GM15510 (cell line): ENCODE data around the gene VAV2.
A peak's percentile ranks its signal among the peaks of the same experiment; 100 is the strongest.

Experiments used
- POLR2A ChIP-seq: IDR thresholded peaks from 3 replicates; pipeline ENCODE4 v1.6.1; 2011; ENCODE audit warnings: borderline replicate concordance; ENCODE audit not compliant: insufficient read length; ENCODE audit errors: extremely low read depth

The VAV2 gene

GRCh38 chr9:134032456-134033222 is 40.5 kb upstream of the VAV2 start:
- TF ChIP-seq POLR2A, result no peak

GRCh38 chr9:134031783-134032182 is 39.7 kb upstream of the VAV2 start:
- no peak for TF ChIP-seq POLR2A

- no peak for TF ChIP-seq POLR2A
Measured at GRCh38 chr9:134030821-134031470, 38.8 kb upstream of the VAV2 start.

DNA sequence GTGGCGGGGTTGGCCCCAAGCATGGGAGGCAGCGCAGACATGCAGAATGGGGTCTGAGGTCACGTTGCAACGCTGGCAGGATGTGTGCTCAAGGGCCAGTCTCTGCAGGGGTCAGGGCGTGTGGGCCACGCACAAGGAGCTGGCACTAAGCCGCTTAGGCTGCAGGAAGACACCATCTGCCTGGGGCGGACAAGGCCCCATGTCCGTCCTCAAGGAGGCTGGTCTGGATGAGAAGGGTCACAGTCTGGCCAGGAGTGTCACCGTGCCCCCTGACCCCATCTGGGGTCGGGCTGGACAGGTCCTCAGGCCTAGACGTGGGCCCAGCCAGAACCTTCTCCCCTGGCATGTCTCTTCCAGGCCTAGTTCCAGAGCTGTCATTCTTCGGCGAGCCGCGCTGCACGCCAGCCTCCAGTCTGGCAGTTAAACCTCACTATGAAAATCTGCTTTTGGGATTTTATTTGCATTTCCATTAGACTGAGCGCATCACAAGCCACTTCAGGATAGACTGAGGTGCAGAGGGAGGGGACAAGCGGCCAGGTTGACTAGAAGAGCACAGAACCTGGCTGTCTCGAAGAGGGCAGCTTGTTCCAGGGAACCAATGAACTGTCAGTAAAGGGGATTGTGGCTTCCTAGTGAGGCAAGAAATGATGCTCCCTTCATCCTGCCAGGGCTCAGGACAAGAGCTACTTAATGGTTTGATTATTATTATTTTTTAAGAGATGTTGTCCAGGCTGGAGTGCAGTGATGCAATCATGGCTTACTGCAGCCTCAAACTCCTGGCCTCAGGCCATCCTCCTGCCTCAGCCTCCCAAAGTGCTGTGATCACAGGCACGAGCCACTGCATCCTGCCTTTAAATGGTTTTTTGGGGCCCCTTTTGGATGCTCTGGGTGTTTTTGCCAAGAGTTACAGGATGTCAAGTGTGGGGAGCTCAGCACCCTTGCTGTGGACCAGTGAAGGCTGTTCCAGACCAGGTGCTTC is 37.4 kb upstream of the VAV2 start:
- no peak for TF ChIP-seq POLR2A

DNA sequence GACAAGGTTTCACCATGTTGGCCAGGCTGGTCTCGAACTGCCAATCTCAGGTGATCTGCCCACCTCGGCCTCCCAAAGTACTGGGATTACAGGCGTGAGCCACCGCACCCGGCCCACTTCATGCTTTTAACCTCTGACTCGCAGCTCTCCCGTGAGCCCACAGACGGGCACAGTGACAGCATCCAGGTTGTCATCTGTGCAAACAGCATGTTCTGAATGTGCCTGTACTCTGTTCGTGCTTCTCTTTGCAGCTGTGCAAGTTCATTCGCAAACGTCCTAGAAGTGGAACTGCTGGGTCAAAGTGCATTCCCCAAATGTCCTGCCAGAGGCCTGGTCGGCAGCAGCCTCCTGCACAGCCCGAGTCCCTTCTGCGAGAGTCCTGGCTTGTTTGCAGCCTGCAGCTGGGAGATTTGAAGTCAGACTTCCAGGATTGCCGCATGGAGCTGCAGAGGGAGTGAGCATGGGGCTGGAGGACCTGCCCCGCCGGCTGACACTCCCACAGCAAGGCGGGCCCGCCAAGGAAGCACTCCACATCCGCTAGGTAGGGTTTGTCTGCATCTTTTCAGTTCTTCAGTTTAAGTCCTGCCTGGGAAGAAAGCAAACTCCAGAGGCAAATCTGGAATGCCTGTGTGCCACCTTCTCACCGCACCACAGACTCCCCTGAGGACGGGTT is 36.6 kb upstream of the VAV2 start:
- no peak for TF ChIP-seq POLR2A

DNA sequence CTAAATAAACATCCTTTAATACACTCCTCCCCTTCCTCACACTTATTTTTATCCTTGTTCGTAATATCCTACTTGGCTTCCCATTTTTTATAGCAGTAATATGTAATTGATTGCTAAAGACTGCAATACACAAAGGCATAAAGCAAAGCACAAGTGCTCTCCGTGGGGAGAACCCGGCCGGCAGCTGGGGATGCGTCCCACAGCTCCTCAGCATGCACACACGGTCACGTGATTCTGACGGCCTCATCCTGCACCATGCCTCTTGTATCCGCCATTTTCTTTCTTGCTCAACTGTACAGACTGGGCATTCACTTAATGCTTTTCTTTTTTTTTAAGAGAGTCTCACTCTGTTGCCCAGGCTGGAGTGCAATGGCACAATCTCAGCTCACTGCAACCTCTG is 36.0 kb upstream of the VAV2 start:
- no peak for TF ChIP-seq POLR2A

DNA sequence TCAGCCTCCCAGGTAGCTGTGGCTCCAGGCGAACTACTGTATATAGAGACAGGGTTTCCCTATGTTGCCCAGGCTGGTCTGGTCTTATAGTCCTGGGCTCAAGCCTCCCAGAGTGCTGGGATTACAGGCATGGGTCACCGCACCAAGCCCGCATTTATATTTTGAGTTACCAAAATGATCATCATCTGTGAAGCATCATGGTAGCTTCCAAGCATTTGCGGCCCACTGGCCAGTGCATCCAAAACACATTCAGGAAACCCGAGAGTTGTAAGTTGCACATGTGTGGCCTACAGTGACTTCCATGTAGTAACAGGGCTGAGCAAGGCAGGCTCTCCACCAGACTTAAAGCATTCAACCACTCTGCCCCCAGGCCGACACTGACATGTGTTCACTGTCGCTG is 35.4 kb upstream of the VAV2 start:
- no peak for TF ChIP-seq POLR2A

DNA sequence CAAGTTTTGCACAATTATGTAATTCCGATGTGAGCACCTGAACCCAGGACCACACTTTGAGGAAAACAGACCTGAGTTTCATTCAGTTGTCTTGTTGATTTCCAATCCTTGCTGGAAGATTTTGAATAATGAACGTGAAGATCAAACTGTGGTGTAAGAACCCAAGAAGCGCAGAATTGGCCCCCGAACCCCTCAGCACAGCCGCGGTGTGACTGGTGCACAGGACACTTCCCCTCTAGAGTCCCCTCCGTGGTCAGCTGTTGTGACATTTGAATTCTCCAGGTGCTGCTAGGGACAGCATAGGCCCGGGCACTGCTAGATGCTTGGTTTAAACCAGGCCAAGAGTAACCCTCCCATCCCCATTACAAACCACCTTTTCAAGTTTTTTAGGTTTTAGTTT is 34.9 kb upstream of the VAV2 start:
- TF ChIP-seq POLR2A, result no peak

- no peak for TF ChIP-seq POLR2A
Measured at GRCh38 chr9:134026581-134026980, 34.5 kb upstream of the VAV2 start.

DNA sequence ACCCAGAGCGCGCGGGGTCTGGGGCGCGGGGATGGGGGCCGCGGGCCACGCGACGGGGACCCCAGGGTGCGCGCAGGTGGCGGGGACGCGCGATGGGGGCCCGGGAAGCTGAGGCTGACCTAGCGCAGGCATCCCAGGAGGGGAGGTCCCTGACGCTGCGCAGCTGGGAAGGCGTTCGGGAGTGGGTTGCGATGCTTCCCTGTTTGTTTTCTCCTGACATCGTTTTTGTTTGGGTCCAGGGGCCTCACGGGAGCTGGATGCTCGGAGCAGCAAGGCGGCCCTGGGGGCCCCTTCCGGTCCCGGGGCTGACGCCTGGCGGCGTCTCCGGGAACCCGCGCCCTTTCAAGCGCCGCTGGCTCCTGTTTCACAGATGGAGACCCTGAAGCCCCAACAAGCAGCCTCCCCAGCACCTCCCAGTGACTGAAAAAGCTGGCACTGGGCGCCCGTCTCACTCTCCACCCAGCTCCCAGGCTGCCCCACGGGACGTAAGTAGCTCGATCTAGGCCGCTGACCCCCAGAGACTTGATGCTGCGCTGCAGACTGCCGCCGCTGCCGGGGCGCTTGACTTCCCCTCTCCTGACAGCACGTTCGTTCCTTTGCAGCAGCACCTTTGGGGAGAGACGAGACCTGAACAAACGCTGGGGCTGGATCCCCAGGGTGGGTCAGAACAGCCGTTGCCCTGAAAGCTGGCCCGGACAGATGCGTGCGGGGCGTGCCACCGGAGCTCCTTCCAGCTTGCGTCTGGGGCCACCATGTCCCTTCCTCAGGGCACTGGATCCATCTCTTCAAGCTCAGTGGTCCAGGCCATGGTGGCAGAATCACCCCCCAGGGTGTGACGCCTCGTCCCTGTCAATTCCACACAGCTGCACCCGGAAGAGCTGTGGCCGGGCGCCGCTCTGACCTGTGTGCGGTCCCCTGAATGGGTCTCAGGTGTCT is 33.8 kb upstream of the VAV2 start:
- TF ChIP-seq POLR2A, result no peak

GRCh38 chr9:134024828-134025605 is 32.9 kb upstream of the VAV2 start, which contains the start of gene BRD3OS:
Gene BRD3OS, plus strand, starts transcription at chr9:134025481. Its CDS starts 1,267 bp downstream, at chr9:134026748.
- peak; percentile 42 for TF ChIP-seq POLR2A

DNA sequence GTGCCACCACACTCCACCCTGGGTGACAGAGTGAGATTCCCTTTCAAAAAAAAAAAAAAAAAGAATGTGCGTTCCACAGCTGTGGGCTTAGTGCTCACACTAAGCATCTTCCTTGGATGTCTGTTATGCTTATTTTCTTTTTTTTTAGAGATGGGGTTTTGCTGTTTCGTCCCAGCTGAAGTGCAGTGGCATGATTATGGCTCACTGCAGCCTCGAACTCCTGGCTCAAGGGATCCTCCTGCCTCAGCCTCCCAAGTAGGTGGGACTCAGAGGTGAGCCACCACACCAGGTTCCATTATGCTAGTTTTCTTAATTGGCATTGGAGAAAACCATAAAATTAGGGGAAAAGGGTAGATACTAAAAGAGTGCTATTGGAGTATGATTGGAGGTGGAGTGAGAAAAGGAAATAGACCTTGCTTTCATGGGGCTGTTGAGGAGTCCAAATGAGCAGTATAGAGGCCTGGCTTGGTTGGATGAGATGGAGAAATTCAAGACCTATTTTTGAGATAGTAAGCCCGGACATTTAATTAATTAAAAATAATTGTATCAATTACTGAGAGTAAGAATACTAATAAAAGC is 32.2 kb upstream of the VAV2 start:
- TF ChIP-seq POLR2A, result no peak

- no peak for TF ChIP-seq POLR2A
Measured at GRCh38 chr9:134014946-134015345, 22.8 kb upstream of the VAV2 start.

- no peak for TF ChIP-seq POLR2A
Measured at GRCh38 chr9:134011401-134011800, 19.3 kb upstream of the VAV2 start.
